SKM-1 treated with dmso at 0.1 percent for 144 hours (cell line): ENCODE data around the gene DDA1.
"Not testable (repeated sequence)": the region's sequence is repeated elsewhere in the genome, so short reads cannot be mapped to it uniquely, and the experiment has no call there.

ENCODE experiments used
- DNase-seq: peaks from one replicate; lab custom pipeline; 2025; ENCODE audit not compliant: unreplicated experiment; lab: John Stamatoyannopoulos, UW

DDA1 gene

GRCh38 chr19:17309198-17309964 is at the start of gene DDA1:
Gene DDA1, plus strand, starts transcription at chr19:17309563. Its CDS starts 92 bp downstream, at chr19:17309655.
- peak; percentile 100 for DNase-seq

DNA sequence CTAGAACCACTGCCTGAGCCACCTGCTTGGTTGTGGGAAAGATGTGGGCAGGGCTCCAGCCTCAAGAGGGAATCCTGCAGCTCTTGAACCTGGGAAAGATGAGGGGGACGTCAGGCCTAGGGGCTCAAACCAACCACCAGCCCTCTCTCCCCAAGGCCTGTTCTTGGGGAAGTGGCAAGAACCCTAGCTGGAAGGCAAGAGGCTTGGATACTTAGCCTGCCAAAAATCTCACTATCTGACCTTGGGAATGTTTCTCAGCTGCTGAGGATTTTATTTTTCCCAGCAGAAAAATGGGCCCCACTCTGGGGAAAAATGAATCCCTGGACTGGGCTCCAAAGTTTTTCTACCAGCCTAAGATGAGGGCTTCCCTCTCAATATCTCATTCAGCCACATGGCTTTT is 49.4 kb upstream of the DDA1 start:
- DNase-seq = no peak

- peak; percentile 89 for DNase-seq
These were observed 48.5 kb upstream of the DDA1 start for GRCh38 chr19:17260842-17261325.

DNA sequence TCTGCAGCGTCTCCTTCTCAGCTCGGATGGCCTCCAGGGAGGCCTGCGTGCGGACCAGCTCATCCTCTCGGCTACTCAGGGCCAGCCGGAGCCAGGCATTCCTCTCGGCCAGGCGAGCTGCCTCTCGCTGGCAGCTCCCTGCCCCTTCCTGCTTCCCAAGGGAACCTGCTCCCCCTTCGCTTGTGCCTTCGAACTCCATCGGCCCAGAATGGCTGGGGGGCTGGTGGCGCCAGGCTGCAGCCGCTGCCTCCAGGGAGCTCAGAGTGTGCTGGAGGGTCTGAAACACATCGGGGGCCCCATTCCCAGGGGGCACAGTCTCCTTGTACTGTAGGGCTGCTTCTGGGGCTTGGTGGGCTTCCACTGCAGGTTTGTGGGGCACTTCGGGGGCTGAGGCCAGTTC is 46.8 kb upstream of the DDA1 start:
- DNase-seq = no peak

- no peak for DNase-seq
These were observed 45.4 kb upstream of the DDA1 start for GRCh38 chr19:17263712-17264640.

DNA sequence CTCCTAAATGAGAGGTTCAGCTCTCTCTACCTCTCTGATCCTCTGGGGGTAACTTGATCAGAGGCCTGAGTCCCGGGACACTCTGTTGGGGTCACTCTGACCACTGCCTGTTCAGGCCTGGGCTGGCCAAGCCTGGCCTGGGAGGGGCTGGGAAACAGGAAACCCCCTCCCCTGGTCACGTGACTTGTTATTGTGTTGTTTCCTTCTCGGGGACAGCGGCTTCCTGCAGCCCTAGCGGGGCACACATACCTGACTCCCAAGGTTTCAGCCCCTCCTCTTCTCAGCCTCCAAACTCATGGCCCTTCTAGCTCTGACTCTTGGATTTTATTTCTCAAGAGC is 44.8 kb upstream of the DDA1 start, which contains the start of gene USHBP1:
Gene USHBP1, minus strand, starts transcription at position 105 of the 339 bp plus-strand sequence. CDS start 446 bp downstream, outside the sequence.
- DNase-seq = no peak

DNA sequence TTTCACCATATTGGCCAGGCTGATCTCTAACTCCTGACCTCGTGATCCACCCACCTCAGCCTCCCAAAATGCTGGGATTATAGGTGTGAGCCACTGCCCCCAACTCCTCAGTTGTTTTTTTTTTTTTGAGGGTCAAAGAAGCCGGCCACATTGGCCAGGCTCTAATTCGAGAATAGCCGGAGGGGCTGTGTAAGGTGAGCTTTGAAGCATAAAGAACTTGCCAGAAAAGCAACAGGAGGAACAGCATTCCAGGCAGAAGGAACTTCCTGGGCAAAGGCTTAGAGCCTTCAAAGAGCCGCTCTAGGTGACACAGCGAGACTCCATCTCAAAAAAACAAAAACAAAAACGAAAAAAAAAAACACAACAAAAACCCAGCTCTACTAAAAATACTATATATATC is 43.3 kb upstream of the DDA1 start:
- no peak for DNase-seq

- no peak for DNase-seq
These were observed 42.8 kb upstream of the DDA1 start for GRCh38 chr19:17266589-17266974.

- DNase-seq = peak; percentile 99
These were observed 42.2 kb upstream of the DDA1 start, which contains the start of gene BABAM1 for GRCh38 chr19:17266975-17267788. Gene BABAM1, plus strand, starts transcription at chr19:17267443. Its CDS starts 1,364 bp downstream, at chr19:17268807.

- no peak for DNase-seq
These were observed 40.6 kb upstream of the DDA1 start for GRCh38 chr19:17268754-17269153.

GRCh38 chr19:17274892-17275291 is 34.5 kb upstream of the DDA1 start:
- DNase-seq = not testable (repeated sequence)

GRCh38 chr19:17275441-17276175 is 33.8 kb upstream of the DDA1 start:
- DNase-seq = no peak

- no peak for DNase-seq
These were observed 29.9 kb upstream of the DDA1 start for GRCh38 chr19:17279436-17279835.

DNA sequence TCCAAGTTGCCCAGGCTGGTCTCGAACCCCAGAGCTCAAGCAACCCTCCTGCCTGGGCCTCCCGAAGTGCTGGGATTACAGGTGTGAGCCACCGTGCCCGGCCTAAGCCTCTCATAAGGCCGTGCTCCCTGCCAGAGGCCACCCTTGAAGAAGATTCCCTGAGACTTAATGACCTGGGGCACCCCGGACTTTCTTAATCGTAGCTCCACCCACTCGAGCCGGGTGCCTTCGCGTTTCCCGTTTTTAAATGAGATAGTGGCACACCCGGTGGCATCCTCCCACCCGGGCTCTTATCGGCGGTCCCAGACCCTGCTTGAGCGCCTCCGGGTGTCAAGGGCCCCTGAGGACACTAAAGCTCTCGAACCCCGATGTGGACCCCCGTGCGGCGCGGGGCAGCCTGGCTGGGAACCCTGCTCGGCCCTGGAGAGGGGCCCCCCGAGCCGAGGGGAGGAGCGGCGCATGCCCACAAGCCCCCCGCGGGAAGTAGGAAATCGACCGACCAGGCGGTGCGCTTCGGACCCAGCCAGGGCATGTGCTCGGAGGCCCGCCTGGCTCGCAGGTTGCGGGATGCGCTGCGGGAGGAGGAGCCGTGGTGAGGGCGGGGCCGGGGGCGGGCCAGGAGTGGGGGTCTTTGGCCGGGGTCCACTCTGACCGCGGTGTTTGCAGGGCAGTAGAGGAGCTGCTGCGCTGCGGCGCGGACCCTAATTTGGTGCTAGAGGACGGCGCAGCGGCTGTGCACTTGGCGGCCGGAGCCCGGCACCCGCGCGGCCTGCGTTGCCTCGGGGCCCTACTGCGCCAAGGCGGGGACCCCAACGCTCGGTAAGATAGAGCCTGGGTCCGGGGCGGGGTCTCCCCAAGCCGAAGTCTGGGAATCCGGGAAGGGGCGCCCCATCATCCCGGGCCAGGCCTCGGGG is 27.7 kb upstream of the DDA1 start, which contains the start of gene ANKLE1:
Gene ANKLE1, plus strand, starts transcription at position 511 of the 914 bp plus-strand sequence. Its CDS starts 20 bp downstream, at position 531.
- peak; percentile 76 for DNase-seq

- peak; percentile 84 for DNase-seq
These were observed 26.8 kb upstream of the DDA1 start for GRCh38 chr19:17282488-17283125.

GRCh38 chr19:17283504-17283996 is 25.8 kb upstream of the DDA1 start:
- no peak for DNase-seq

DNA sequence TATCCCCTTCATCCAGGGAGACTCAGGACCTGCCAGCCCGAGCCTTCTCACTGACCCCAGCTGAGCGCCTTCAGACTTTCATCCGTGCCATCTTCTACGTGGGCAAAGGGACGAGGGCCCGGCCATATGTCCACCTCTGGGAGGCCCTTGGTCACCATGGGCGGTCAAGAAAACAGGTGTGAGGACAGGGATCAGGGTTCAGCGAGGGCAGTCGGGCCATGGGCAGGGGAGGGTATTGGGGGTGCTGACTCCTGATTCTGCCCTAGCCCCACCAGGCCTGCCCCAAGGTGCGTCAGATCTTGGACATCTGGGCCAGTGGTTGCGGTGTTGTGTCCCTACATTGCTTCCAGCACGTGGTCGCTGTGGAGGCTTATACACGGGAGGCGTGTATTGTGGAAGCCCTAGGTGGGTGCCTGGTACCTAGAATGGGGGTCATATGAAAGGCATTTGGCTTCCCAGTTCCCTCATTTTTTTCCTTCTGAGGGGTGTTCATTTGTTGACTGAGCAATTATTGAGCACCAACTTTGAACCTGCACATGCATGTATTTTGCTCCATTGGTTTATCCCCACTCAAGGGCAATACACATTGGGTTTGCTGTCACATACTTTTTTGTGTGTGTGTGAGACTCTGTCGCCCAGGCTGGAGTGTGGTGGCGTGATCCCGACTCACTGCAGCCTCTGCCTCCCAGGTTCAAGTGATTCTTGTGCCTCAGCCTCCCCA is 23.8 kb upstream of the DDA1 start:
- DNase-seq = no peak

DNA sequence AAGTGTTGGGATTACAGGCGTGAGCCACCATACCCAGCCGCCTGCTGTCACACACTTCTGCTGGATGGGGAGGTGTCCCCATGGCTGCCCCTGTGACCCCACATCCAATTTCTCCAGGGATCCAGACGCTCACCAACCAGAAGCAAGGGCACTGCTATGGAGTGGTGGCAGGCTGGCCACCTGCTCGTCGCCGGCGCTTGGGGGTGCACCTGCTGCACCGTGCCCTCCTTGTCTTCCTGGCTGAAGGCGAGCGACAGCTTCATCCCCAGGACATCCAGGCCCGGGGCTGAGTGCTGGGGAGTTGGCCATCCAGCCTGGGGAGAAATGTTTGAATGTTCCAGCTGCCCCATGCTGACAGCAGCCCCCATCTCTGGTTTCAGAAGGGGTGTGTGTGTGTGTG is 23.1 kb upstream of the DDA1 start:
- no peak for DNase-seq
